ENCODE data around the gene EFTUD2. TPM values are rescaled to one million over a fixed set of nuclear protein-coding genes. Genes with fewer than 3 reads are reported as not detected.
A peak's percentile ranks its signal among the peaks of the same experiment; 100 is the strongest.

Gene EFTUD2
- total RNA-seq, 4 donors from 2014 or later, result 37.4 to 136 (median 65.4) TPM

DNA sequence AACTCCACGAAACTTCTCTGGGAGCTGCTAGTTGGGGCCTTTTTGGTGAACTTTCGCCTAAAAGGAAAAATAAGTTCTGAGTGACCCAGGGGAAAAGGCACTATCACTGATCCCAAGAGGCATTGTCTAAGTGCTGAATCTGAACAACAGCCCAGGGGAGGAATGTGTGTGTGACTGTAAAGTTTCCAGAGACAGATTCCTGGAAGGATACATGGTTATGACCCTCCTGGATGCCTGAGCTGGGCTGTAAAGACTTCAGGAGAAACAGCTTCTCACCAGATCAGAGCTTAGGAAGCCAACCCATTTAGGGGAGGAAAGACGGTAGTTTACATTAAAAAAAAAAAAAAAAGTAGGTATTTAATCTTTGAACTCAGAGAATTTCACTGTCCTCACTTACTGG is 31.4 kb downstream of the EFTUD2 start:
- Histone ChIP-seq H3K9me3 (no peaks in the 10 kb centered on the region), H3K4me1 (peaks cover 0 to 8% (median 2%) of the 10 kb centered on the region in 4 donors), H3K4me3 (no peak overlapping the region), H3K36me3 (peaks cover 0 to 34% (median 8%) of the 10 kb centered on the region in 4 donors), H3K27me3 (no peaks in the 10 kb centered on the region), H3K27ac (peak overlapping the region; percentile 43 to 81 (median 72))
- TF ChIP-seq EP300 (IDR thresholded peaks at IDR 0.05; ENCODE audit: low read depth) (peak; percentile 55), CTCF (IDR thresholded peaks at IDR 0.05) (no peak), POLR2AphosphoS5 (IDR thresholded peaks at IDR 0.05) (peak in 1 of 3 donors; percentile 27), POLR2A (IDR thresholded peaks at IDR 0.05) (no peak)
- DNase-seq, result no peak
- WGBS, 2 donors (ENCODE audit: low coverage in 1 of 2), result 82 to 88% methylated on average over 3 of the region's 3 CpGs
- intact Hi-C loops (cut with DNase I; ENCODE audit: low total_unique reads) (loop anchor here (5.0 kb wide), 1 partner anchor 86 kb away; no protein-coding TSS in a partner anchor), in situ Hi-C loops (cut with MboI; ENCODE audit: low pct_ligation_motif_present in 1 of 4, low pct_unique_long_range_greater_than_20kb in 1 of 4, low sequenced_read_pairs in 3 of 4) (loop anchor here in 3 of 4 donors (5.0 to 10.0 kb wide), 2 partner anchors 83 to 86 kb away; no protein-coding TSS in a partner anchor)

DNA sequence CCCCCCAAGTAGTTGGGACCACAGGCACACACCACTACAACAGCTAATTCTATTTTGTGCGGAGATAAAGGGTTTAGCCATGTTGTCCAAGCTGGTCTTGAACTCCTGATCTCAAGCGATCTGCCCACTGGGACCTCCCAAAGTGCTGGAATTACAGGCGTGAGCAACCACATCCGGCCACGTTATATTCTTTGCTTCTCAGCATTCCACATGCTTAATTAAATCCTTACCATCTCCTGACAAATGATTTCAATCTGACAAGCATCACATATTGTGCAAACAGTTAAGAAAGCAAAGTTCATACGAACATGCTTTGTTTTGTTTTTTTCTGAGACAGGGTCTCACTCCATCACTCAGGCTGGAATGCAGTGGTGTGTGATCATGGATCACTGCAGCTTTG is 33.3 kb downstream of the EFTUD2 start:
- WGBS, 2 donors (ENCODE audit: low coverage in 1 of 2), result 87 to 91% methylated on average over 5 to 6 of the region's 6 CpGs
- Histone ChIP-seq H3K4me1 (peaks cover 0 to 5% (median 4%) of the 10 kb centered on the region in 4 donors), H3K4me3 (no peak overlapping the region), H3K36me3 (peaks cover 0 to 21% (median 9%) of the 10 kb centered on the region in 4 donors), H3K27ac (peak overlapping the region; percentile 17 to 81 (median 72)), H3K9me3 (no peaks in the 10 kb centered on the region), H3K27me3 (no peaks in the 10 kb centered on the region)
- no peak for TF ChIP-seq POLR2AphosphoS5 (IDR thresholded peaks at IDR 0.05)
- TF ChIP-seq EP300 (IDR thresholded peaks at IDR 0.05; ENCODE audit: low read depth), result no peak
- intact Hi-C loops (cut with DNase I; ENCODE audit: low total_unique reads) (loop anchor here (5.0 kb wide), 1 partner anchor 84 kb away; no protein-coding TSS in a partner anchor), in situ Hi-C loops (cut with MboI; ENCODE audit: low pct_ligation_motif_present in 1 of 4, low pct_unique_long_range_greater_than_20kb in 1 of 4, low sequenced_read_pairs in 3 of 4) (loop anchor here in 3 of 4 donors (5.0 to 10.0 kb wide), 2 partner anchors 81 to 84 kb away; no protein-coding TSS in a partner anchor)
- DNase-seq, result no peak

- in situ Hi-C loops (cut with MboI; ENCODE audit: low pct_ligation_motif_present in 1 of 4, low pct_unique_long_range_greater_than_20kb in 1 of 4, low sequenced_read_pairs in 3 of 4) (loop anchor here in 3 of 4 donors (5.0 to 10.0 kb wide), 2 partner anchors 80 to 83 kb away; no protein-coding TSS in a partner anchor), intact Hi-C loops (cut with DNase I; ENCODE audit: low total_unique reads) (loop anchor here (5.0 kb wide), 1 partner anchor 83 kb away; no protein-coding TSS in a partner anchor)
- H3K4me3 ChIP-seq, result no peak overlapping the region
- TF ChIP-seq EP300 (IDR thresholded peaks at IDR 0.05; ENCODE audit: low read depth) (peak; percentile 16), POLR2A (IDR thresholded peaks at IDR 0.05) (no peak), POLR2AphosphoS5 (IDR thresholded peaks at IDR 0.05) (peak; percentile 27 to 51 (median 29)), CTCF (IDR thresholded peaks at IDR 0.05) (peak; percentile 84 to 92 (median 89))
- H3K36me3 ChIP-seq, result peaks cover 0 to 24% (median 7%) of the 10 kb centered on the region in 4 donors
- peak; percentile 69 for DNase-seq
- 22 to 42% methylated on average over 1 of the region's 1 CpG for WGBS, 2 donors (ENCODE audit: low coverage in 1 of 2)
- peak overlapping the region; percentile 8 to 81 (median 72) for H3K27ac ChIP-seq
- H3K4me1 ChIP-seq, result peaks cover 0 to 5% (median 4%) of the 10 kb centered on the region in 4 donors
- H3K9me3 ChIP-seq, result no peaks in the 10 kb centered on the region
- H3K27me3 ChIP-seq, result no peaks in the 10 kb centered on the region
Measured at GRCh38 chr17:44865231-44865660, 34.0 kb downstream of the EFTUD2 start.

- TF ChIP-seq EP300 (IDR thresholded peaks at IDR 0.05; ENCODE audit: low read depth) (no peak), POLR2A (IDR thresholded peaks at IDR 0.05) (no peak), POLR2AphosphoS5 (IDR thresholded peaks at IDR 0.05) (no peak), CTCF (IDR thresholded peaks at IDR 0.05) (no peak)
- Histone ChIP-seq H3K27me3 (no peaks in the 10 kb centered on the region), H3K9me3 (no peaks in the 10 kb centered on the region), H3K4me3 (no peak overlapping the region), H3K4me1 (peaks cover 0 to 5% (median 4%) of the 10 kb centered on the region in 4 donors), H3K27ac (peak overlapping the region; percentile 8 to 81 (median 72)), H3K36me3 (peaks cover 0 to 24% (median 9%) of the 10 kb centered on the region in 4 donors)
- WGBS, 2 donors (ENCODE audit: low coverage in 1 of 2), result 73 to 90% methylated on average over 2 to 10 of the region's 10 CpGs
- in situ Hi-C loops (cut with MboI; ENCODE audit: low pct_ligation_motif_present in 1 of 4, low pct_unique_long_range_greater_than_20kb in 1 of 4, low sequenced_read_pairs in 3 of 4) (loop anchor here (5.0 to 10.0 kb wide), 2 partner anchors 80 to 83 kb away; no protein-coding TSS in a partner anchor), intact Hi-C loops (cut with DNase I; ENCODE audit: low total_unique reads) (loop anchor here (5.0 kb wide), 1 partner anchor 83 kb away; no protein-coding TSS in a partner anchor)
- DNase-seq, result no peak
Measured at GRCh38 chr17:44864831-44865230, 34.4 kb downstream of the EFTUD2 start.
